Neural progenitor cell (in vitro differentiated cells): ENCODE measurements around the gene RELL1. TPM values are rescaled to one million over a fixed set of nuclear protein-coding genes. Genes with fewer than 3 reads are reported as not detected.

Source experiments
- DNase-seq: peaks from one replicate; pipeline ENCODE4 v3.0.0-alpha.2; 2016; ENCODE audit warnings: low spot score
- H2AFZ ChIP-seq: fragments of 200-600 bp; sonication (generic); replicated peaks from 2 replicates; pipeline ENCODE4 v1.6.1; 2016; ENCODE audit warnings: antibody characterized with exemption
- H3F3A ChIP-seq: fragments of 200-600 bp; sonication (generic); 2 replicates; pipeline ENCODE4 v1.6.1; 2016; ENCODE audit warnings: antibody characterized with exemption, low read depth
- H3K27ac ChIP-seq: fragments of 200-600 bp; sonication (generic); 2 replicates; pipeline ENCODE4 v1.5.1; 2016; ENCODE audit warnings: mild to moderate bottlenecking
- H3K27me3 ChIP-seq: fragments of 200-600 bp; sonication (generic); 2 replicates; pipeline ENCODE4 v1.6.1; 2016; ENCODE audit warnings: mild to moderate bottlenecking, moderate library complexity
- H3K36me3 ChIP-seq: fragments of 200-600 bp; sonication (generic); 2 replicates; pipeline ENCODE4 v1.5.1; 2016
- H3K4me1 ChIP-seq: fragments of 200-600 bp; sonication (generic); 2 replicates; pipeline ENCODE4 v1.6.1; 2016; ENCODE audit warnings: mixed run types
- H3K4me2 ChIP-seq: fragments of 200-600 bp; sonication (generic); 2 replicates; pipeline ENCODE4 v1.6.1; 2016
- H3K4me3 ChIP-seq: fragments of 200-600 bp; sonication (generic); 2 replicates; pipeline ENCODE4 v1.5.1; 2016
- H3K79me2 ChIP-seq: fragments of 200-600 bp; sonication (generic); 2 replicates; pipeline ENCODE4 v1.6.1; 2016; ENCODE audit warnings: low read depth
- H3K9ac ChIP-seq: fragments of 200-600 bp; sonication (generic); 2 replicates; pipeline ENCODE4 v1.6.1; 2016
- H3K9me3 ChIP-seq: fragments of 200-600 bp; sonication (generic); 2 replicates; pipeline ENCODE4 v1.5.1; 2016; ENCODE audit warnings: low read depth
- H4K20me1 ChIP-seq: fragments of 200-600 bp; sonication (generic); 2 replicates; pipeline ENCODE4 v1.6.1; 2016; ENCODE audit warnings: low read depth
- H3K27ac Mint-ChIP-seq: 3 replicates; pipeline ENCODE4 v1.8.0; 2021; ENCODE audit warnings: mixed read lengths
- H3K27me3 Mint-ChIP-seq: 2 replicates; pipeline ENCODE4 v1.8.0; 2022; ENCODE audit warnings: low read depth, mild to moderate bottlenecking, inconsistent platforms, moderate library complexity, mixed read lengths; ENCODE audit not compliant: insufficient read depth
- H3K36me3 Mint-ChIP-seq: 3 replicates; pipeline ENCODE4 v1.8.0; 2021; ENCODE audit warnings: mixed read lengths
- H3K4me1 Mint-ChIP-seq: 3 replicates; pipeline ENCODE4 v1.8.0; 2021; ENCODE audit warnings: mixed read lengths
- H3K4me3 Mint-ChIP-seq: 3 replicates; pipeline ENCODE4 v1.8.0; 2021; ENCODE audit warnings: mild to moderate bottlenecking, moderate library complexity, mixed read lengths
- H3K9me3 Mint-ChIP-seq: 3 replicates; pipeline ENCODE4 v1.8.0; 2020; ENCODE audit warnings: mixed read lengths
- EZH2 ChIP-seq: fragments of 200-600 bp; sonication (generic); IDR thresholded peaks from 2 replicates; pipeline ENCODE4 v1.6.1; 2017; ENCODE audit warnings: antibody characterized with exemption, mild to moderate bottlenecking, moderate library complexity
- EZH2phosphoT487 ChIP-seq: fragments of 200-600 bp; sonication (generic); IDR thresholded peaks from 2 replicates; pipeline ENCODE4 v1.6.1; 2017; ENCODE audit warnings: antibody characterized with exemption
- total RNA-seq: library from RNA; depleted of rRNA; stranded (reverse); fragments of >200 nt; gene quantifications from 2 replicates; pipeline ENCODE4 v1.2.3, GENCODE V29; 2015; ENCODE audit warnings: low replicate concordance
- TF ChIP-seq, protein P1 (sequence below): fragments of 200-600 bp; sonication (generic); IDR thresholded peaks from 2 replicates; pipeline ENCODE4 v1.5.1; 2017; ENCODE audit warnings: antibody characterized with exemption, mild to moderate bottlenecking

The RELL1 gene
- total RNA-seq, 1 donor from 2014 or later = 12.1 TPM

GRCh38 chr4:37652747-37653527 lies 33.2 kb downstream of the RELL1 start:
- DNase-seq = no peak
- Histone ChIP-seq H3K27me3 (no peaks in the 10 kb centered on the region), H3K36me3 (no peaks in the 10 kb centered on the region), H3K4me1 (peaks cover 20% of the 10 kb centered on the region), H3K27ac (no peak overlapping the region), H2AFZ (no peak overlapping the region), H3K9me3 (no peaks in the 10 kb centered on the region), H4K20me1 (no peaks in the 10 kb centered on the region), H3K9ac (no peak overlapping the region), H3K4me2 (no peak overlapping the region), H3K79me2 (no peaks in the 10 kb centered on the region), H3F3A (no peaks in the 10 kb centered on the region), H3K4me3 (no peak overlapping the region)
- H3K4me1 Mint-ChIP-seq = peaks cover 29% of the 10 kb centered on the region
- H3K27ac Mint-ChIP-seq = no peak overlapping the region
- no peak overlapping the region for H3K4me3 Mint-ChIP-seq
- H3K9me3 Mint-ChIP-seq = peaks cover 24% of the 10 kb centered on the region
- peaks cover 2% of the 10 kb centered on the region for H3K27me3 Mint-ChIP-seq
- TF ChIP-seq EZH2phosphoT487 (no peak), EZH2 (no peak)
- TF ChIP-seq, protein P1, sequence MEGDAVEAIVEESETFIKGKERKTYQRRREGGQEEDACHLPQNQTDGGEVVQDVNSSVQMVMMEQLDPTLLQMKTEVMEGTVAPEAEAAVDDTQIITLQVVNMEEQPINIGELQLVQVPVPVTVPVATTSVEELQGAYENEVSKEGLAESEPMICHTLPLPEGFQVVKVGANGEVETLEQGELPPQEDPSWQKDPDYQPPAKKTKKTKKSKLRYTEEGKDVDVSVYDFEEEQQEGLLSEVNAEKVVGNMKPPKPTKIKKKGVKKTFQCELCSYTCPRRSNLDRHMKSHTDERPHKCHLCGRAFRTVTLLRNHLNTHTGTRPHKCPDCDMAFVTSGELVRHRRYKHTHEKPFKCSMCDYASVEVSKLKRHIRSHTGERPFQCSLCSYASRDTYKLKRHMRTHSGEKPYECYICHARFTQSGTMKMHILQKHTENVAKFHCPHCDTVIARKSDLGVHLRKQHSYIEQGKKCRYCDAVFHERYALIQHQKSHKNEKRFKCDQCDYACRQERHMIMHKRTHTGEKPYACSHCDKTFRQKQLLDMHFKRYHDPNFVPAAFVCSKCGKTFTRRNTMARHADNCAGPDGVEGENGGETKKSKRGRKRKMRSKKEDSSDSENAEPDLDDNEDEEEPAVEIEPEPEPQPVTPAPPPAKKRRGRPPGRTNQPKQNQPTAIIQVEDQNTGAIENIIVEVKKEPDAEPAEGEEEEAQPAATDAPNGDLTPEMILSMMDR = no peak
- peaks cover 26% of the 10 kb centered on the region for H3K36me3 Mint-ChIP-seq

- Histone ChIP-seq H4K20me1 (no peaks in the 10 kb centered on the region), H3K79me2 (no peaks in the 10 kb centered on the region), H3K36me3 (no peaks in the 10 kb centered on the region), H3K4me1 (peaks cover 20% of the 10 kb centered on the region), H3K4me3 (no peak overlapping the region), H3K4me2 (no peak overlapping the region), H3K9me3 (no peaks in the 10 kb centered on the region), H3F3A (no peaks in the 10 kb centered on the region), H3K9ac (no peak overlapping the region), H3K27me3 (no peaks in the 10 kb centered on the region), H3K27ac (no peak overlapping the region), H2AFZ (no peak overlapping the region)
- no peak for DNase-seq
- no peak overlapping the region for H3K27ac Mint-ChIP-seq
- peaks cover 29% of the 10 kb centered on the region for H3K4me1 Mint-ChIP-seq
- H3K36me3 Mint-ChIP-seq = peaks cover 25% of the 10 kb centered on the region
- TF ChIP-seq, protein P1 = no peak
- no peak for TF ChIP-seq EZH2
- no peak for TF ChIP-seq EZH2phosphoT487
- no peak overlapping the region for H3K4me3 Mint-ChIP-seq
- H3K27me3 Mint-ChIP-seq = peaks cover 2% of the 10 kb centered on the region
- H3K9me3 Mint-ChIP-seq = peaks cover 19% of the 10 kb centered on the region
Measured at GRCh38 chr4:37651781-37652377, 34.3 kb downstream of the RELL1 start.

GRCh38 chr4:37650481-37650880 lies 35.7 kb downstream of the RELL1 start:
- Histone ChIP-seq H3K27me3 (no peaks in the 10 kb centered on the region), H4K20me1 (no peaks in the 10 kb centered on the region), H3K9ac (no peak overlapping the region), H3K4me1 (peaks cover 20% of the 10 kb centered on the region), H3K27ac (no peak overlapping the region), H3K36me3 (no peaks in the 10 kb centered on the region), H3F3A (no peaks in the 10 kb centered on the region), H3K79me2 (no peaks in the 10 kb centered on the region), H3K9me3 (no peaks in the 10 kb centered on the region), H2AFZ (no peak overlapping the region), H3K4me2 (no peak overlapping the region), H3K4me3 (no peak overlapping the region)
- no peak for DNase-seq
- H3K4me1 Mint-ChIP-seq = peaks cover 37% of the 10 kb centered on the region
- H3K9me3 Mint-ChIP-seq = peaks cover 8% of the 10 kb centered on the region
- TF ChIP-seq, protein P1 = no peak
- TF ChIP-seq EZH2 (no peak), EZH2phosphoT487 (no peak)
- peaks cover 5% of the 10 kb centered on the region for H3K27me3 Mint-ChIP-seq
- no peak overlapping the region for H3K27ac Mint-ChIP-seq
- peaks cover 24% of the 10 kb centered on the region for H3K36me3 Mint-ChIP-seq
- no peak overlapping the region for H3K4me3 Mint-ChIP-seq
